ENCODE data around the gene DIP2C.

Gene DIP2C

GRCh38 chr10:390449-391100, 298.9 kb downstream of the DIP2C start:
- H3K4me3 Mint-ChIP-seq: no peak overlapping the region
- peaks cover 2% of the 10 kb centered on the region for H3K4me1 Mint-ChIP-seq (ENCODE audit: low read depth)
- no peak for DNase-seq
- no peak overlapping the region for H3K27ac Mint-ChIP-seq
- H3K36me3 Mint-ChIP-seq (ENCODE audit: low read depth): no peaks in the 10 kb centered on the region
- H3K9me3 Mint-ChIP-seq: no peaks in the 10 kb centered on the region
- no peaks in the 10 kb centered on the region for H3K27me3 Mint-ChIP-seq

GRCh38 chr10:389836-390448, 299.5 kb downstream of the DIP2C start:
- Mint-ChIP-seq H3K4me3 (no peak overlapping the region), H3K9me3 (no peaks in the 10 kb centered on the region), H3K4me1 (ENCODE audit: low read depth) (peaks cover 2% of the 10 kb centered on the region)

GRCh38 chr10:389261-389790, 300.1 kb downstream of the DIP2C start:
- H3K4me3 Mint-ChIP-seq: no peak overlapping the region
- H3K36me3 Mint-ChIP-seq (ENCODE audit: low read depth): no peaks in the 10 kb centered on the region
- no peaks in the 10 kb centered on the region for H3K4me1 Mint-ChIP-seq (ENCODE audit: low read depth)
- DNase-seq: no peak
- H3K27me3 Mint-ChIP-seq: no peaks in the 10 kb centered on the region
- no peaks in the 10 kb centered on the region for H3K9me3 Mint-ChIP-seq
- H3K27ac Mint-ChIP-seq: no peak overlapping the region

More at GRCh38 chr10:389836-390448, 299.5 kb downstream of the DIP2C start:
- no peak for DNase-seq
- Mint-ChIP-seq H3K27ac (no peak overlapping the region), H3K36me3 (ENCODE audit: low read depth) (no peaks in the 10 kb centered on the region), H3K27me3 (no peaks in the 10 kb centered on the region)

GRCh38 chr10:388661-389045, 300.8 kb downstream of the DIP2C start:
- no peaks in the 10 kb centered on the region for H3K27me3 Mint-ChIP-seq
- H3K4me3 Mint-ChIP-seq: no peak overlapping the region
- H3K36me3 Mint-ChIP-seq (ENCODE audit: low read depth): peaks cover 3% of the 10 kb centered on the region
- DNase-seq: no peak
- no peaks in the 10 kb centered on the region for H3K9me3 Mint-ChIP-seq
- H3K27ac Mint-ChIP-seq: no peak overlapping the region
- no peaks in the 10 kb centered on the region for H3K4me1 Mint-ChIP-seq (ENCODE audit: low read depth)

- no peak for DNase-seq
- H3K9me3 Mint-ChIP-seq: no peaks in the 10 kb centered on the region
- H3K4me3 Mint-ChIP-seq: no peak overlapping the region
- H3K36me3 Mint-ChIP-seq (ENCODE audit: low read depth): peaks cover 5% of the 10 kb centered on the region
- no peak overlapping the region for H3K27ac Mint-ChIP-seq
- no peaks in the 10 kb centered on the region for H3K27me3 Mint-ChIP-seq
- no peaks in the 10 kb centered on the region for H3K4me1 Mint-ChIP-seq (ENCODE audit: low read depth)
Measured at GRCh38 chr10:387909-388660, 301.4 kb downstream of the DIP2C start.

GRCh38 chr10:387593-387891, 301.9 kb downstream of the DIP2C start:
- Mint-ChIP-seq H3K36me3 (ENCODE audit: low read depth) (peaks cover 5% of the 10 kb centered on the region), H3K4me3 (no peak overlapping the region), H3K27me3 (no peaks in the 10 kb centered on the region)

GRCh38 chr10:386771-387592, 302.5 kb downstream of the DIP2C start:
- no peak overlapping the region for H3K4me3 Mint-ChIP-seq
- peaks cover 6% of the 10 kb centered on the region for H3K4me1 Mint-ChIP-seq (ENCODE audit: low read depth)
- no peaks in the 10 kb centered on the region for H3K9me3 Mint-ChIP-seq
- peaks cover 5% of the 10 kb centered on the region for H3K36me3 Mint-ChIP-seq (ENCODE audit: low read depth)
- H3K27me3 Mint-ChIP-seq: no peaks in the 10 kb centered on the region
- H3K27ac Mint-ChIP-seq: no peak overlapping the region
- DNase-seq: no peak

More at GRCh38 chr10:387593-387891, 301.9 kb downstream of the DIP2C start:
- H3K4me1 Mint-ChIP-seq (ENCODE audit: low read depth): no peaks in the 10 kb centered on the region
- H3K9me3 Mint-ChIP-seq: no peaks in the 10 kb centered on the region
- DNase-seq: no peak
- no peak overlapping the region for H3K27ac Mint-ChIP-seq

- H3K9me3 Mint-ChIP-seq: no peaks in the 10 kb centered on the region
- DNase-seq: no peak
- H3K4me1 Mint-ChIP-seq (ENCODE audit: low read depth): peaks cover 11% of the 10 kb centered on the region
- H3K36me3 Mint-ChIP-seq (ENCODE audit: low read depth): peaks cover 11% of the 10 kb centered on the region
- H3K27ac Mint-ChIP-seq: no peak overlapping the region
- H3K27me3 Mint-ChIP-seq: no peaks in the 10 kb centered on the region
- H3K4me3 Mint-ChIP-seq: no peak overlapping the region
Measured at GRCh38 chr10:385571-386300, 303.7 kb downstream of the DIP2C start.

GRCh38 chr10:384538-385305, 304.7 kb downstream of the DIP2C start:
- Mint-ChIP-seq H3K27me3 (no peaks in the 10 kb centered on the region), H3K36me3 (ENCODE audit: low read depth) (peaks cover 16% of the 10 kb centered on the region), H3K4me1 (ENCODE audit: low read depth) (peaks cover 11% of the 10 kb centered on the region), H3K27ac (no peak overlapping the region), H3K9me3 (no peaks in the 10 kb centered on the region), H3K4me3 (no peak overlapping the region)
- no peak for DNase-seq

GRCh38 chr10:383519-383918, 305.9 kb downstream of the DIP2C start:
- Mint-ChIP-seq H3K36me3 (ENCODE audit: low read depth) (peaks cover 16% of the 10 kb centered on the region), H3K4me3 (no peak overlapping the region), H3K9me3 (no peaks in the 10 kb centered on the region), H3K27ac (no peak overlapping the region), H3K27me3 (no peaks in the 10 kb centered on the region), H3K4me1 (ENCODE audit: low read depth) (peaks cover 11% of the 10 kb centered on the region)
- DNase-seq: no peak

GRCh38 chr10:381805-382204, 307.7 kb downstream of the DIP2C start:
- Mint-ChIP-seq H3K4me1 (ENCODE audit: low read depth) (peaks cover 17% of the 10 kb centered on the region), H3K4me3 (no peak overlapping the region), H3K27ac (no peak overlapping the region), H3K36me3 (ENCODE audit: low read depth) (peaks cover 16% of the 10 kb centered on the region), H3K9me3 (no peaks in the 10 kb centered on the region), H3K27me3 (no peaks in the 10 kb centered on the region)
- DNase-seq: no peak

- no peak for DNase-seq
- no peaks in the 10 kb centered on the region for H3K9me3 Mint-ChIP-seq
- peaks cover 17% of the 10 kb centered on the region for H3K4me1 Mint-ChIP-seq (ENCODE audit: low read depth)
- no peak overlapping the region for H3K4me3 Mint-ChIP-seq
- no peak overlapping the region for H3K27ac Mint-ChIP-seq
- peaks cover 16% of the 10 kb centered on the region for H3K36me3 Mint-ChIP-seq (ENCODE audit: low read depth)
- no peaks in the 10 kb centered on the region for H3K27me3 Mint-ChIP-seq
Measured at GRCh38 chr10:381346-381745, 308.1 kb downstream of the DIP2C start.

GRCh38 chr10:380313-380940, 309.0 kb downstream of the DIP2C start:
- H3K36me3 Mint-ChIP-seq (ENCODE audit: low read depth): peaks cover 16% of the 10 kb centered on the region
- peaks cover 17% of the 10 kb centered on the region for H3K4me1 Mint-ChIP-seq (ENCODE audit: low read depth)
- no peaks in the 10 kb centered on the region for H3K27me3 Mint-ChIP-seq
- H3K9me3 Mint-ChIP-seq: no peaks in the 10 kb centered on the region
- DNase-seq: no peak
- no peak overlapping the region for H3K4me3 Mint-ChIP-seq
- no peak overlapping the region for H3K27ac Mint-ChIP-seq

All from activated T-cell treated with anti-CD3 and anti-CD28 coated beads, Interleukin-2, amount 50 U/mL, for 24 hours (primary cell).